GM18867 (cell line): Measurements from ENCODE around the gene TRIP4.
"Not testable (repeated sequence)": the region's sequence is repeated elsewhere in the genome, so short reads cannot be mapped to it uniquely, and the experiment has no call there.

Experiments used
- ATAC-seq: cut with Tn5 transposase; IDR thresholded peaks from one replicate; pipeline ENCODE4 v1.9.1; 2021; ENCODE audit warnings: mild to moderate bottlenecking, moderate library complexity; ENCODE audit not compliant: unreplicated experiment

TRIP4 gene

GRCh38 chr15:64381000-64381751, 6.5 kb upstream of the TRIP4 start, which contains the start of gene PCLAF:
TSS of gene PCLAF (minus strand) at chr15:64381441. CDS start at chr15:64381371, 70 bp downstream.
- ATAC-seq, result peak; percentile 95

DNA sequence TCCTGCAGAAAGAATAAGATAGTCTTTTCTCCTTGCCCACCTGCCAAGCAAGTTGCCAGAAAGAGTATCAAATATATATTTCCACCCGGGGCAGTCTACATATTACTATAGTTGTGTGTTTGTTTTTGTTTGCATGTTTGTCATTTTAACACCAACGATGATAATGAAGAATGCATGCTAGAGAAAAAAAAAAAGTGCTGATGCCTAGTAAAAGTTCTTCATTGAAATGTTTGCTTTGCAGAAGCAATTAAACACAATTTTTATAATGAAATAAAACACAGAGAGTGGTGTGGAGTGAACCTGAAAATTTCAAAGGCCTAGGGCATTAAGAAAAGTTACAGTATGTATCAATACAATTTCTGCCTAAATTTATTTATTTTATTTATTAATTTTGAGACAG, 3.9 kb upstream of the TRIP4 start:
- no peak for ATAC-seq

- no peak for ATAC-seq
Observed at GRCh38 chr15:64386291-64386690, 1.3 kb upstream of the TRIP4 start.

DNA sequence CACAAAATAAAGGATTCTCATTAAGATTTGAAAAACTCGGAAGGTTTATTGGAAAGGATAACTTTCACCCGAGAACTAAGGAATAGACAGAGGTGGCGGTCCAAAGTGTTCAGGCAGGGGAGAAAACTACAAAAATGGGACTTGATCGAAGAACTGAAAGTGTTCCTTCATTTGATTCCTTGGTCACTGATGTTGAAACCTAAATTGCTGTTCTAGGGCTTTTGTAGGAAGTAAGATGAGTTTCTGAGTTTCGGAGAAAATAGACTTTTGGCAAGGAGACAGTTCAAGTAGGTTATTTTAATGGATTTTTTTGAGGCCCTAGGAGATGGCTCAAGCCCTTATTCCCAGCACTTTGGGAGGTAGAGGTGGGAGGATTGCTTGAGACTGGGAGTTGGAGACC, 1.4 kb downstream of the TRIP4 start:
- ATAC-seq, result no peak

- ATAC-seq, result not testable (repeated sequence)
Observed at GRCh38 chr15:64392471-64392870, 4.8 kb downstream of the TRIP4 start.

GRCh38 chr15:64396789-64397188, 9.2 kb downstream of the TRIP4 start:
- ATAC-seq, result no peak

DNA sequence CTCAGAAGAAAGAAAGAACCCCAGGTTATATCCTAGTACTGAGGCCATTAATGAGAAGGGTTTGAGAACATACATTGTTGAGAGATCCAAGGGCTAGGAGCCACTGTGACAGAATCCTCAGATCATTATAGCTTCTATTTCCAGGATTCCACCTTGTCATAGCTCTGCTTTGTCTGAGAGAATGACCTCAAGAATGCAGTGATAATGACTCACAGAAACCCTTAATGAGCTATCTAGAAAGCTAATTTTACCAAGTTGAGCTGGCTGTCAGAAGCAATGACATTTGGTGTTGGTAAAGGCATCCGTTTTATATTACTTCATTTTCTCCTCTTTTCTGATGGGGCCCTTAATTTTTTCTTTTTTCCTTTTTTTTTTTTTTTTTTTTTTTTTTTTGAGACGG, 10.9 kb downstream of the TRIP4 start:
- no peak for ATAC-seq

DNA sequence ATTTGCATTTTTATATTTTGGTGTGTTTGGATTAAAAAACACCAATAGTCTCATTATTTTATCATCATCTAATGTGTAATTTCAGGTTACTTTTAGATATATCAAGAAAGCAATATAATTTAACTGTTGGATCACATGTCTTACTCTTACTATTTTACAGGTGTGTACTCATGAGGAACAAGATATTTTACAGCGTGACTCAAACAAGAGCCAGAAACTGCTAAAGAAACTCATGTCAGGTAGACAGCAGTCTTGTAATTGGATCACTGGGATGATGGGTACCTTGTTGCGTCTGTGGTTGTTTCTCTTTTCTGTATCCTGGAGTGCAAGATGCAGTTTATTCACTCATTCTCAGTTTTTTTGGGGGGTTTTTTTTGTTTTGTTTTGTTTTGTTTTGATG, 12.9 kb downstream of the TRIP4 start:
- no peak for ATAC-seq

DNA sequence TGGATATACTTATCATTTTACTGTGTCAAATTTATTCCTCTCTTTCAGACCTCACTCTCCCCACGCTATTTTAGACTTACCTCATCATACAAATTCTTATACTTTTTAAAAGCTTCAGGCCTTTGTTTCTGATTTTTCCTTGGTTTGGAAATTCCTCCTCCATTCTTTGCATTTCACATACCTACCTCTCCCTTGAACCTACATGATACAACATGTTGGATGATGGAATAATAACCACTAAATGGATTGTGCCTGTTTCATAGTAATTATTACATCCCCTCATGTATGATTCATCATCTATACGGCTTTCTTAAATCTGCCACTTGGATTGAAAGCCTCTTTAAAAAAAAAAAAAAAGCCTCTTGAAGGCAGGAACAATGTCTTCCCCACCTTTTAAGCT, 24.6 kb downstream of the TRIP4 start:
- ATAC-seq, result no peak

- ATAC-seq, result no peak
Observed at GRCh38 chr15:64422697-64423096, 35.1 kb downstream of the TRIP4 start.

GRCh38 chr15:64423970-64424369, 36.3 kb downstream of the TRIP4 start:
- ATAC-seq, result no peak

GRCh38 chr15:64425221-64425620, 37.6 kb downstream of the TRIP4 start:
- ATAC-seq, result no peak

GRCh38 chr15:64426845-64427465, 39.3 kb downstream of the TRIP4 start:
- no peak for ATAC-seq

DNA sequence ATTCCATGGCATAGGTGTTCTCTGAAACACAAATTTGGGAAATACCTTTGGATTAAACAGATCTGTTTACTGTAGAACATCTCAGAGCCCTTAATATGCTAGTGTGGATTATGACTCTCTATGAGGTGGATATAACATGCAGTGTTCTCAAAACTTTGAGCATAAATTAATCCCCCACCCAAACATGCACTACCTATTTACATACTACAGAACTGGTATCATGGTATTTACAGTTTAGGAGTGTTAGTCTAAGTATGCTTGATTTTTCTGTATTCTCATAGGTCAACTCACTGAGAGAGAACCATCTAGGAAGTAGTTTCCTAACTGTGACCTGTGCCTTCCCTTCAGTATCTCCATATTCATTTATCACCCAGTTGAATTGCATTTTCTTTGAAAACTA, 41.8 kb downstream of the TRIP4 start:
- ATAC-seq, result no peak

- ATAC-seq, result peak; percentile 60
Observed at GRCh38 chr15:64430000-64430735, 42.5 kb downstream of the TRIP4 start.

GRCh38 chr15:64437982-64438381, 50.3 kb downstream of the TRIP4 start:
- ATAC-seq, result no peak

GRCh38 chr15:64438653-64439447, 51.2 kb downstream of the TRIP4 start:
- ATAC-seq, result no peak

DNA sequence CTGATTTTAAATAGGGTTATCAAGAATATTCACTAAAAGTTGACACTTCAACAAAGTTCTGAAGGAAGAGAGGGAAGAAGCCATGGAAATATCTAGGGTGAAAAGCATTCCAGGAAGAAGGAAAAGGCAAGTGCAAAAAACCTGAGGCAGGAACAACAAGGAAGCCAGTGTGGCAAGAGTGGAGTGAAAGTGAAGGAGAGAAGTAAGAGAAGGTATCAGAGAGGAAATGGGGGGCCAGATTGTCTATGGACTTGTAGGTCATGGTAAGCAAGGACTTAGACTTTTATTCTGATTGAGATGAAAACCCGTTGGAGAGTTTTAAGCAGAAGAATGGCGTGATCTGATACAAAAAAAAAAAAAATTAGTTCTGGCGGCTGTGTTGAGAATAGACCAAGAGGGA, 54.2 kb downstream of the TRIP4 start:
- ATAC-seq, result no peak

DNA sequence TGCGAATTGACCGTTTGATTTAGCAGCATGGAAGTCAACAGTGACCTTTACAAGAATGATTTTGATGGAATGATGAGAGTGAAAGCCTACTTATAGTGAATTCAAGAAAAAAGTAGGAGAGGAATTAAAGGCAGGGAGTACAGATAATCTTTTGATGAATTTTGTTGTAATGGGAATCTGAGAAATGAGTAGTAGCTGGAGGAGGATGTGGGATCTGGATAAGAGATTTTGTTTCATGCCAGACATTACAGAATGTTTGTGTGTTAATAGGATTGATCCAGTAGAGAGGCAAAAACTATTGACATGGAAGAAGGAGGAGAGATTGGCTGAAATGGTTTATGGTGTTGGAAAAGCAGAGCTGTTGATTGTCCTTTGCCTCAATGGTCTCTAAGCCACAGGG, 55.4 kb downstream of the TRIP4 start:
- ATAC-seq, result no peak

DNA sequence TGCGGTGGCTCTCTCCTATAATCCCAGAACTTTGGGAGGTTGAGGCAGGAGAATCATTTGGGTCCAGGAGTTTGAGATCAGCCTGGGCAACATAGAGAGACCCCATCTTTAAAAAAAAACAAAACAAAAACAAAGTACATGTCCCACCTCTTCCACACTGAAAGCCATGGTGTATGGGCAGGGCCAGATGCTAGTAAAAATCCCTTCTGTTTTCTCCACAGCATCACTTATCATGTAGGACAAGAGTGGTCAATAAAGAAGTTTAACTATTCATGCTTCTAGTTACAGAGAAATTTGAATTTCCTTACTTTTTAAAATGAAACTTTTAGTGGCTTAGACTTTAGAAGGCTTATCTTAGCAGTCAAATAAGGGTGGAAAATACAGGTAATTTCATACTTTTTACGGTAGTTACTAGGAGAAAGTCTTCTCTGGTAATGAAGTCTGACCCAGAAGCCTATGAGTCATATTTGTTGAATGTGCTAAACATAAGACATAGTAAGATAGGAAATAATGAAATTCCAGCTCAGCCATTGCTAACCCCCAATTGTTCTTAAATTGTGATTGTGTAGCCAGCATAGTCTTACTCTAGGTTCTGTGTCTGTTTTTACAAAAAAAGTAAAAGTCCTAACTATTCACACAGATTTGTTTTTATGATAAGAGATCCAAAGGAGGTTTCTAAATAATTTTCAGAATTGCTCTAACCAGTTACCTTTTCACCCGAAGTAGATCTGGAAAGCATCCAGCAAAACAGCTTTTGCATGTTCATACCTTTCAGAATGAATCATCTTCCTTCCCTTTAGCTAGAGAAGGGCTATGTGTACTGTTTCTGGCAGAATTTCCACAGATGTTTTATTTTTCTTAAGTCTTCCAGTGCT, 56.3 kb downstream of the TRIP4 start:
- ATAC-seq, result peak; percentile 71
